IMR-90 (cell line): ENCODE results near the gene SGPL1. TPM values are rescaled to one million over a fixed set of nuclear protein-coding genes. Genes with fewer than 3 reads are reported as not detected.

ENCODE experiments used
- ATAC-seq: fragments of 200-7000 bp; cut with Tn5 transposase; 2 replicates; pipeline ENCODE4 v1.9.1; 2020; ENCODE audit warnings: low read depth, mild to moderate bottlenecking, moderate library complexity
- BruUV-seq: library from RNA; stranded (reverse); fragments of 400-500 nt; replicated peaks from 2 replicates; lab custom pipeline; 2021; lab: Mats Ljungman, UMichigan
- CTCF ChIA-PET: fragments of 300-600 bp; formaldehyde crosslinking; extraction: SDS; loops from one replicate; lab custom pipeline; 2021; ENCODE audit warnings: antibody characterized with exemption; lab: Yijun Ruan, JAX
- POLR2A ChIA-PET: fragments of 300-600 bp; sonication (Branson Sonifier 250); formaldehyde crosslinking; loops from one replicate; lab custom pipeline; 2022; ENCODE audit warnings: antibody characterized with exemption; ENCODE audit not compliant: unreplicated experiment; lab: Charles Lee
- DNase-seq: peaks from one replicate; pipeline ENCODE4 v3.0.0; 2013
- H2AFZ ChIP-seq: replicated peaks from 2 replicates; pipeline ENCODE3; 2013; ENCODE audit warnings: low read length, mild to moderate bottlenecking; ENCODE audit not compliant: poor library complexity
- H2AK5ac ChIP-seq: 2 replicates; pipeline ENCODE4 v1.6.1; 2013; ENCODE audit warnings: low read depth, low read length, inconsistent platforms
- H2AK9ac ChIP-seq: replicated peaks from 2 replicates; pipeline ENCODE3; 2013; ENCODE audit warnings: mild to moderate bottlenecking, low read depth, low read length, moderate library complexity; ENCODE audit not compliant: poor library complexity
- H2BK120ac ChIP-seq: 2 replicates; pipeline ENCODE4 v1.6.1; 2013; ENCODE audit warnings: low read depth, low read length, inconsistent platforms
- H2BK15ac ChIP-seq: 3 replicates; pipeline ENCODE4 v1.6.1; 2013; ENCODE audit warnings: low read depth, low read length, inconsistent platforms
- H2BK20ac ChIP-seq: 2 replicates; pipeline ENCODE4 v1.6.1; 2013; ENCODE audit warnings: low read depth, mild to moderate bottlenecking, inconsistent platforms, low read length, moderate library complexity
- H2BK5ac ChIP-seq: 2 replicates; pipeline ENCODE4 v1.6.1; 2013; ENCODE audit warnings: mild to moderate bottlenecking, low read depth, low read length, inconsistent platforms; ENCODE audit not compliant: poor library complexity, severe bottlenecking
- H3K14ac ChIP-seq: replicated peaks from 2 replicates; pipeline ENCODE4 v1.6.1; 2013; ENCODE audit warnings: low read depth, low read length, inconsistent platforms
- H3K18ac ChIP-seq: 2 replicates; pipeline ENCODE4 v1.6.1; 2013; ENCODE audit warnings: low read depth, low read length, control low read depth
- H3K23ac ChIP-seq: 2 replicates; pipeline ENCODE4 v1.6.1; 2013; ENCODE audit warnings: low read depth, low read length, inconsistent platforms
- H3K27ac ChIP-seq: 2 replicates; pipeline ENCODE4 v1.5.1; 2013; ENCODE audit warnings: mild to moderate bottlenecking, control low read depth, low read length; ENCODE audit not compliant: insufficient read depth
- H3K27me3 ChIP-seq: 2 replicates; pipeline ENCODE4 v1.6.1; 2013; ENCODE audit warnings: low read length; ENCODE audit not compliant: control insufficient read depth, insufficient read depth
- H3K36me3 ChIP-seq: 2 replicates; pipeline ENCODE4 v1.6.1; 2013; ENCODE audit warnings: low read length, mixed read lengths; ENCODE audit not compliant: control insufficient read depth, insufficient read depth
- H3K4ac ChIP-seq: 2 replicates; pipeline ENCODE4 v1.6.1; 2013; ENCODE audit warnings: low read depth, low read length, inconsistent platforms
- H3K4me1 ChIP-seq: 2 replicates; pipeline ENCODE4 v1.6.1; 2013; ENCODE audit warnings: low read length, mixed read lengths; ENCODE audit not compliant: control insufficient read depth, insufficient read depth
- H3K4me2 ChIP-seq: 2 replicates; pipeline ENCODE4 v1.6.1; 2013; ENCODE audit warnings: low read depth, mild to moderate bottlenecking, control low read depth, low read length, moderate library complexity
- H3K4me3 ChIP-seq: 2 replicates; pipeline ENCODE4 v1.5.1; 2013; ENCODE audit warnings: low read depth, mild to moderate bottlenecking, control low read depth, low read length, moderate library complexity; ENCODE audit not compliant: insufficient read depth
- H3K56ac ChIP-seq: 2 replicates; pipeline ENCODE4 v1.6.1; 2013; ENCODE audit warnings: low read length, inconsistent platforms; ENCODE audit not compliant: insufficient read depth; ENCODE audit errors: extremely low read depth
- H3K79me1 ChIP-seq, 2 experiments: 2 replicates each; pipeline ENCODE4 v1.6.1; 2013; ENCODE audit warnings: low read length in 2 of 2, inconsistent platforms in 1 of 2, low read depth in 1 of 2
- H3K9ac ChIP-seq: 2 replicates; pipeline ENCODE4 v1.6.1; 2013; ENCODE audit warnings: low read depth, low read length, control low read depth
- H3K9me1 ChIP-seq: 2 replicates; pipeline ENCODE4 v1.6.1; 2013; ENCODE audit warnings: low read length, inconsistent platforms; ENCODE audit not compliant: insufficient read depth
- H3K9me3 ChIP-seq: 2 replicates; pipeline ENCODE4 v1.6.1; 2013; ENCODE audit warnings: low read length; ENCODE audit not compliant: control insufficient read depth, insufficient read depth
- H4K20me1 ChIP-seq: 2 replicates; pipeline ENCODE4 v1.6.1; 2013; ENCODE audit warnings: low read length, inconsistent platforms; ENCODE audit not compliant: insufficient read depth
- H4K5ac ChIP-seq: 2 replicates; pipeline ENCODE4 v1.6.1; 2013; ENCODE audit warnings: mild to moderate bottlenecking, low read depth, low read length, control low read depth
- H4K8ac ChIP-seq, 2 experiments: 2 replicates each; pipeline ENCODE4 v1.6.1; 2013; ENCODE audit warnings: low read depth in 2 of 2, low read length in 2 of 2, control low read depth in 1 of 2, inconsistent platforms in 1 of 2
- H4K91ac ChIP-seq: 2 replicates; pipeline ENCODE4 v1.6.1; 2013; ENCODE audit warnings: low read depth, low read length, inconsistent platforms; ENCODE audit not compliant: insufficient read depth
- BHLHE40 ChIP-seq: fragments of 150-350 bp; IDR thresholded peaks from 2 replicates; pipeline ENCODE4 v1.6.1; 2016; ENCODE audit warnings: mild to moderate bottlenecking, low read depth, low read length
- CHD1 ChIP-seq: IDR thresholded peaks from 2 replicates; pipeline ENCODE4 v1.6.1; 2012; ENCODE audit warnings: low read depth, low read length, improper control_type of control experiment
- FOS ChIP-seq: fragments of 150-350 bp; IDR thresholded peaks from 2 replicates; pipeline ENCODE4 v1.6.1; 2016; ENCODE audit warnings: low read depth, low read length
- MAFK ChIP-seq: IDR thresholded peaks from 2 replicates; pipeline ENCODE4 v1.6.1; 2012; ENCODE audit warnings: low read depth, low read length, improper control_type of control experiment
- POLR2A ChIP-seq: IDR thresholded peaks from 2 replicates; pipeline ENCODE4 v1.6.1; 2012; ENCODE audit warnings: mild to moderate bottlenecking, low read depth, low read length
- RCOR1 ChIP-seq: IDR thresholded peaks from 2 replicates; pipeline ENCODE4 v1.6.1; 2012; ENCODE audit warnings: mild to moderate bottlenecking, low read length, improper control_type of control experiment; ENCODE audit not compliant: insufficient replicate concordance
- WGBS, 2 experiments: methylation state at CpG; one replicate each; pipeline versions ENCODE4 v1.1.5 to v1.1.7; 2013; ENCODE audit warnings: missing lambda C conversion rate in 2 of 2; ENCODE audit not compliant: insufficient read length in 1 of 2; ENCODE audit errors: extremely low coverage in 2 of 2; 5-methylcytosine and 5-hydroxymethylcytosine counted together
- dilution Hi-C: fragments of 300-500 bp; cut with HindIII; formaldehyde crosslinking; loops from one replicate; pipeline ENCODE4 v1.14.3; 2018; ENCODE audit warnings: low sequenced_read_pairs; ENCODE audit not compliant: unreplicated experiment
- in situ Hi-C: fragments of 300-500 bp; cut with MboI; formaldehyde crosslinking; loops from 3 replicates; pipeline ENCODE4 v1.14.3; 2019; ENCODE audit warnings: low sequenced_read_pairs, inconsistent platforms, mixed read lengths
- intact Hi-C: fragments of 100-400 bp; cut with micrococcal nuclease; formaldehyde crosslinking; loops from 2 replicates; pipeline ENCODE4 v1.10.0; 2022
- polyA plus RNA-seq, 3 experiments: library from polyadenylated mRNA; depleted of rRNA; stranded (reverse); fragments of >200 nt; gene quantifications; 2 replicates each; pipeline ENCODE4 v1.2.3, GENCODE V29; 2012; ENCODE audit warnings: low replicate concordance in 1 of 3
- total RNA-seq: library from RNA; depleted of rRNA; stranded (reverse); fragments of >200 nt; gene quantifications from 2 replicates; pipeline ENCODE4 v1.2.3, GENCODE V29; 2012
- TF ChIP-seq, protein P1 (sequence below): conservative IDR thresholded peaks from 2 replicates; pipeline ENCODE4 v1.5.1; 2012; ENCODE audit warnings: mild to moderate bottlenecking, low read depth, low read length, improper control_type of control experiment

SGPL1 gene
- total and polyA plus RNA-seq, 2 of the 4 experiments (the other 2 are of a cell fraction), result 12.2 to 26.7 TPM

DNA sequence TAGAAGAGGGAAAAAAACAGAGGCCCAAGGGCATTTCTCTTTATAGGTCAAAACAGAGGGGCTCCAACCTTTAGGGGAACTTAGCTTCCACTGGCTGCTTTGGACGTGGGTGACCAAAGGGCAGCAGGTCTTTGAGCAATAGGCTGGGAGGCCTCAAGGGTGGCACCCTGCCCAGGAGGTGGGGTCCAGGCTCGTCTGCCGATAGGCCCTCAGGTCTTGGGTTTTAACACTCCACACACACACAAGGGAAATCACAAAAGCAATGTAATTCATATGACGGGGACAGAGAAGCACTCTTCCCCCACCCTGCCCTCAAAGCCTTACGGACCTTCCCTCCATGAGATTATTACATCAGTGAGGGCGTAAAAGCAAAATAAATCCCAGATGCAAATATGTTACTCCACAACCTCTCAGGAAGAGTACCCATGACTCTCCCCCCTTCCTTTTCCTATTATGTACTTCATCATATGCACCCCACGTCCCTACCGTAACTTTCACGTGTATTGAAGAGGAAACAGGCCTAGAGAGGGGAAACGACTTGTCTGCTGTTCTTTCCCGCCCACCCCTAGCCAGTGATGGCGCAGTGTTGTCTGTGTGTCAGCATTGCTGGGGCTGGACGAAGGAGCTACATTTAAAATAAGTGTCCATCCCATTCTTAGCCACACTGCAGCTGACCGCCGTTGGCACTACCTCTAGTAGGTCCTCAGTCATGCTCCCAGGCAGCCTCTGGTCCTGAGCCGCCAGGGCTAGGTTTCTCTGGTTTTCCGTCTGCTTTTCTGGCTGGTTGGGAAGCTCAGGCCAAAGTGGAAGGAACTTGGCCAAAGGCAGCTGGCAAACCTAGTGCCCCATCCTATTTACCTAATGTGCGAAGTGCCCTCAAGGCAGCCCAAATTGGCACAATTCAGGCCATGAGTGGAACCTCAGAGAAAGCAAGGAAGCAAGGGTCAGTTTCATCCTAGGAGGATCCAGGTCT is 70.5 kb downstream of the SGPL1 start:
- Histone ChIP-seq H4K8ac (no peak overlapping the region), H3K9ac (no peak overlapping the region), H3K23ac (no peak overlapping the region), H3K18ac (no peak overlapping the region), H3K27ac (no peak overlapping the region), H3K4me1 (peaks cover 2% of the 10 kb centered on the region; the same call in 1 of the 2 replicates), H2BK15ac (no peak overlapping the region), H4K91ac (no peak overlapping the region), H2BK120ac (no peak overlapping the region), H3K27me3 (no peaks in the 10 kb centered on the region), H2BK20ac (no peak overlapping the region), H3K56ac (no peak overlapping the region), H2AK5ac (no peak overlapping the region), H3K4me3 (no peak overlapping the region), H3K14ac (no peak overlapping the region), H3K36me3 (peaks cover 7% of the 10 kb centered on the region), H3K4me2 (no peak overlapping the region), H2BK5ac (no peak overlapping the region), H3K4ac (no peak overlapping the region), H3K9me3 (no peaks in the 10 kb centered on the region), H2AK9ac (no peak overlapping the region), H2AFZ (no peak overlapping the region), H3K9me1 (no peaks in the 10 kb centered on the region; the same call in 1 of the 2 replicates), H4K20me1 (no peaks in the 10 kb centered on the region), H3K79me1 (no peaks in the 10 kb centered on the region), H4K5ac (no peak overlapping the region)
- DNase-seq (no peak), ATAC-seq (no peak)
- ChIA-PET CTCF (interaction anchor here (0.5 to 0.8 kb wide), 2 partner anchors 14 to 76 kb away, joined by 4 to 6 read pairs; no protein-coding TSS in a partner anchor), POLR2A (no interaction called here)
- 96% methylated on average over 5 of the region's 18 CpGs; no CpG with 5 or more reads in 1 of the 2 experiments for WGBS, 2 experiments
- no TSS peak for BruUV-seq
- dilution Hi-C loops, result no loop called here
- intact Hi-C loops, result no loop called here
- TF ChIP-seq BHLHE40 (no peak), CHD1 (no peak), FOS (no peak), RCOR1 (no peak), POLR2A (no peak), MAFK (no peak)
- TF ChIP-seq, protein P1, sequence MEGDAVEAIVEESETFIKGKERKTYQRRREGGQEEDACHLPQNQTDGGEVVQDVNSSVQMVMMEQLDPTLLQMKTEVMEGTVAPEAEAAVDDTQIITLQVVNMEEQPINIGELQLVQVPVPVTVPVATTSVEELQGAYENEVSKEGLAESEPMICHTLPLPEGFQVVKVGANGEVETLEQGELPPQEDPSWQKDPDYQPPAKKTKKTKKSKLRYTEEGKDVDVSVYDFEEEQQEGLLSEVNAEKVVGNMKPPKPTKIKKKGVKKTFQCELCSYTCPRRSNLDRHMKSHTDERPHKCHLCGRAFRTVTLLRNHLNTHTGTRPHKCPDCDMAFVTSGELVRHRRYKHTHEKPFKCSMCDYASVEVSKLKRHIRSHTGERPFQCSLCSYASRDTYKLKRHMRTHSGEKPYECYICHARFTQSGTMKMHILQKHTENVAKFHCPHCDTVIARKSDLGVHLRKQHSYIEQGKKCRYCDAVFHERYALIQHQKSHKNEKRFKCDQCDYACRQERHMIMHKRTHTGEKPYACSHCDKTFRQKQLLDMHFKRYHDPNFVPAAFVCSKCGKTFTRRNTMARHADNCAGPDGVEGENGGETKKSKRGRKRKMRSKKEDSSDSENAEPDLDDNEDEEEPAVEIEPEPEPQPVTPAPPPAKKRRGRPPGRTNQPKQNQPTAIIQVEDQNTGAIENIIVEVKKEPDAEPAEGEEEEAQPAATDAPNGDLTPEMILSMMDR, result no peak
- in situ Hi-C loops, result no loop called here
